Activated CD4-positive, alpha-beta T cell treated with anti-CD3 and anti-CD28 coated beads, Interleukin-2, amount 50 U/mL, for 16 hours (primary cell): ENCODE data around the gene PRR12.
"Not testable (repeated sequence)": the region's sequence is repeated elsewhere in the genome, so short reads cannot be mapped to it uniquely, and the experiment has no call there.

Source experiments
- DNase-seq: peaks from one replicate; pipeline ENCODE4 v3.0.0-alpha.2; 2020

The PRR12 gene

DNA sequence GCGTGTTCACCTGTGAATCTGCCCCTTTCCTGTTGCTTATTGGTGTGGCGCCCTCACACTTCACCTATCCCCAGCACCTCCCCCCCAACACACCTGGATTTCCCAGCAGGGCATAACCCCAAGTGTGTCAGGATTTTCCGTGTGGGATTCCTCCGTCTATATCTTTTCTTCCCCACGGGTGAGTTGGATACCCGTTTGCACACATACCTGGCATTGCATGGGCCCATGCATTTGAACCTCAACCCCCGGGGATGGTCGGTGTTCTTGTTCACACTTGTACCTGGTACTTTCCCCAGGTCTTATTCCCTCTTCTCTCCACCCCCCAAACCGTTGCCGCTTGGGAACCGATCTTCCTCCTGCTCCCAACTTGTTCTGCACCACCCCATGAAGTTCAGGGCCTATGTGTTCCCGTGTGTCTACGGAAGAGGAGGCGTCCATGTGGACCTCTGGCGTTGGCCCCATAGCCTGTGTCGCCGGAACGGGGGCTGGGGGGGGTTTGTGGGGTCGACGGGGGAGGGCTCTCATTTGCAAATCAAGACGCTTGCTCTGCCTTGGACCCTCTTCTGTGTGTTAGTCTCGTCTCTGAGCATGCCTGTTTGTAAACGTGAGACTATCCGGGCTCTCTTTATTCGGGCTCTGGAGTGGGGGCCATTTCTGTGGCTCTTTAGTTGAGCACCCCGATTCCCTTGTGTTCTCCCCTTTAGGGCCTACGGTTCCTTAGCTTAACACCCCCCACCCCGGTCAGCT is 1.7 kb downstream of the PRR12 start:
- DNase-seq: peak; percentile 25

DNA sequence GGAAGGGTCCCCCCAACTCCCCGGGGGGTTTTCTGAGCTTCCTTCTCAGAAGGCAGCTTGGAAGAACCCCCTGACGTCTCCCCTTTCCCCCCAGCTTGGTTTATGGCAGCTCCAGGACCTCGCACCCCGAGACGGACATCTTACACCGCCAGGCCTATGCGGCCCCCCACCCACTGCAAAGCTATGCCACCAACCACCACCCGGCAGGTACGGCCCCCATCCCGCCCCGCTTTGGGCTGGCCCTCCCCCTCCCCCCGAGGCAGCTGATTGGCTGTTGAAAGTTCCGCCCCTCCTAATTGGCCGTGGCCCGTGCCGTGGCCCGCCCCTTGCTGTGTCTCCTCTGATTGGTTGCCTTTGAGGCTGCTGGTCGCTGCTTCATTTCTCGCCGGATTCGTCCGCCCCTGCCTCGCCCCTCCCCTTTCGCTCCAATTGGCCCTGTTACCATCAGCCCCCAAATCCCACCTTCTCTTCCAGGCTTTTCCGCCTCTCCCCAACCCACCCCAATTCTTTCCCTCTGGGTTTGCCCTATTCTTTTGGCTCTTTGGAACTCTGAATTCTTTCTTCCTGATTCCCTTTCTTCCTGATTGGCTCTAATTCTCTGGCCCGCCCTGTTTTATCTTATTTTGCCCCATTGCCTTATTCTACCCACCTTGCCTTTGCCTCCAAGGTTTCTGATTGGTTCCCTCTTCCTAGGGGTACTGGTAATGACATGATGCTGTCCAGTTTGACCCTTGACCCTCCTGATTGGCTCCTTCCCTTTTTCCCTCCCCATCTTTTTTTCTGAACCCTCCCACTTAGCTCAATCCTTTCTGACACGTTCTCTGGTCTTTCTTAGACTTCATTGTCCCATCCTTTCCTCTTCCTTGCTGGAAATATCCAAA is 2.5 kb downstream of the PRR12 start:
- DNase-seq: peak; percentile 96

DNA sequence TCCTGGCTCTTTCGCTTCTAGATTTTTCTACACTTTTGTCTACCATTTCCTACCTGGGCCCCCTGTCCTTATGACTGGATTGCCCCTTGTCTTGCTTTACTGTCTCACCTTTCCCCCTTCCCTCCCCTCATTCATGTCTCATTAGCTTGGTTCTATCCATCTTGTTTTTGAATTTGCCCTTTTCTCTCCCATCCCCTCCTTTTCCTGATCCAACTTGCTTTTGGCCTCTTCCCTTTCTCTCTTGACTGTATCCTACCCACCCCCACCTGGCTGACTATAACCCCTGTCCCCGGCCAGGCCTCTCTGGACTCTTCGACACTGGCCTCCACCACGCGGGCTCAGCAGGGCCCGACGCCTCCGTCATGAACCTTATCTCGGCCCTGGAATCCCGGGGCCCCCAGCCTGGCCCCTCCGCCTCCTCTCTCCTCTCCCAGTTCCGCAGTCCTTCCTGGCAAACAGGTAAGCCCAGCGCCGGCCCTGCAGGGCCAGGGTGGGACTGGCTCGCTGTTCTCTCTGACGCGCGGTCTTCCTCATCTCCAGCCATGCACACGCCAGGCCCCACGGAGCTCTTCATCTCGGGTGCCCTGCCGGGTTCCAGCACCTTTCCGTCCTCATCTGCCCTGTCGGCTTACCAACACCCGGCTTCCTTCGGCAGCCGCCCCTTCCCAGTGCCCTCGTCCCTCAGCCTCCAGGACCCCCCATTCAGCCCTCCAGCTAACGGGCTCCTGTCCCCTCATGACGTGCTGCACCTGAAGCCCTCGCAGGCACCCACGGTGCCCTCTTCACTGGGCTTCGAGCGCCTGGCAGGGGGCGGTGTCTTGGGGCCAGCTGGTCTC is 3.4 kb downstream of the PRR12 start:
- DNase-seq: no peak

DNA sequence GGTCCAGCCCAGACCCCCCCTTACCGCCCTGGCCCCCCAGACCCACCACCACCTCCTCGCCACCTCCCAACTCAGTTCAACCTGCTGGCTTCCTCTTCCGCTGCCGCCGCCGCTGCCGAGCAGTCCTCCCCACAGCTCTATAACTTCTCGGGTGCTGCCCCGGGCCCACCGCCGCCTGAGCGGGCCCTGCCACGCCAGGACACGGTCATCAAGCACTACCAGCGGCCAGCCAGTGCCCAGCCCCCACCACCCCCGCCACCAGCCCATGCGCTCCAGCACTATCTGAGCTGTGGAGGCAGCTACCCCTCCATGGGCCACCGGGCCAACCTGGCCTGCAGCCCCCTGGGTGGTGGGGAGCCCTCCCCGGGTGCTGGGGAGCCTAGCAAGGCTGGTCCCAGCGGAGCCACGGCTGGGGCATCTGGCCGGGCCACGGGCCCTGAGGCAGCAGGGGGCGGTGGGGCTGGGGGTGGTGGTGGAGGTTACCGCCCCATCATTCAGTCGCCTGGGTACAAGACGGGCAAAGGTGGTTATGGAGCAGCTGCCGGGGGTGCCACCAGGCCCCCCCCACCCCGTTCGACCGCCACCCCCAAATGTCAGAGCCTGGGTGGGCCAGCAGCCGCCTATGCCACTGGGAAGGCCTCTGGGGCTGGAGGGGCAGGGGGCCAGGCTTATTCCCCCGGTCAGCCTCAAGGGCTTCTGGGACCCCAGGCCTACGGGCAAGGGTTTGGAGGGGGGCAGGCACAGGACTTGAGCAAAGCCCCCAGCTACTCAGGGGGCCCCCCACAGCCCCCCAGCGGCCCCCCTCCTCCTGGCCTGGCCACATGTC is 4.2 kb downstream of the PRR12 start:
- no peak for DNase-seq

DNA sequence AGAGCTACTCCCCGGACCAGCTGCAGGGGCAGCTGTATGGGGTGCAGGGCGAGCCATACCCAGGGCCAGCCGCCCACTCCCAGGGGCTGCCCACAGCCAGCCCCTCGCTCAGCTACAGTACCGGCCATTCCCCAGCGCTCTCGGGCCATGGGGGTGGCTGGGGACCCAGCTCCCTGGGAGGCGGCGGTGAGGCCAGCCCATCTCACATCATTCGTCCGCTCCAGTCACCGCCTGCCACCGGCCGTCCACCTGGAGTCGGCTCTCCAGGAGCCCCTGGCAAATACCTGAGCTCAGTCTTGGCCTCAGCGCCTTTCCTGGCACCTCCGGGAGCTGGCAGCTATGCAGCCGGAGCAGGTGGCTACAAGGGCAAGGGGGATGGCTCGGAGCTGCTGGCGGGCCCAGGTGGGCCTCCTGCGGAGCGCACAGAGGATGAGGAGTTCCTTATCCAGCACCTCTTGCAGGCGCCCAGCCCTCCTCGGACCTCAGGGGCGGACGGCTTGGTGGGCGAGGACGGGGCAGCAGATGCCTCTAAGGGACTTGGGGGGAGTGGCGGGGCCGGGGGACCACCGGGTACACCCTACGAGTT is 4.9 kb downstream of the PRR12 start:
- no peak for DNase-seq

DNA sequence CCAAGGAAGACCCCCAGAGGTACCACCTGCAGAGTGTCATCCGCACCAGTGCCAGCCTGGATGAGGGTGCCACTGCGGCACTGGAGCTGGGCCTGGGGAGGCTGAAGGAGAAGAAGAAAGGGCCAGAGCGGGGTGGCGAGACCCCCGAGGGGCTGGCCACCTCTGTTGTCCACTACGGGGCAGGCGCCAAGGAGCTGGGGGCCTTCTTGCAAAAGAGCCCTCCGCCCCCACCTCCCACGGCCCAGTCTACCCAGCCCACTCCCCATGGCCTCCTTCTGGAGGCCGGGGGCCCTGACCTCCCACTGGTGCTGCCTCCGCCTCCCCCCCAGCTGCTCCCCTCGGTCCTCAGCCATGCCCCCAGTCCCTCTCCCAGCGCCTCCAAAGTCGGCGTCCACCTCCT is 5.4 kb downstream of the PRR12 start:
- no peak for DNase-seq

DNA sequence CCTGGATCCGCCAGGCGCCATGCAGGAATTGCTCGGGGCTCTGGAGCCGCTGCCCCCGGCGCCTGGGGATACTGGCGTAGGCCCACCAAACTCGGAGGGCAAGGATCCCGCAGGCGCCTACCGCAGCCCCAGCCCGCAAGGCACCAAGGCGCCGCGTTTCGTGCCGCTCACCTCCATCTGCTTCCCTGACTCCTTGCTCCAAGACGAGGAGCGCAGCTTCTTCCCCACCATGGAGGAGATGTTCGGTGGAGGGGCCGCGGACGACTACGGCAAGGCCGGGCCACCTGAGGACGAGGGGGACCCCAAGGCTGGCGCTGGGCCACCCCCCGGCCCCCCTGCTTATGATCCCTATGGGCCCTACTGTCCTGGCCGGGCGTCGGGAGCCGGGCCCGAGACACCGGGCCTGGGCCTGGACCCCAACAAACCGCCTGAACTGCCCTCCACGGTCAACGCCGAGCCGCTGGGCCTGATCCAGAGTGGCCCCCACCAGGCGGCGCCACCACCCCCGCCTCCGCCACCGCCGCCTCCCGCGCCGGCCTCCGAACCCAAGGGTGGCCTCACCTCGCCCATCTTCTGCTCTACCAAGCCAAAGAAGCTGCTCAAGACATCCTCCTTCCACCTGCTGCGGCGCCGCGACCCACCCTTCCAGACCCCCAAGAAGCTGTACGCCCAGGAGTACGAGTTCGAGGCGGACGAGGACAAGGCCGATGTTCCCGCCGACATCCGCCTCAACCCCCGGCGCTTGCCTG is 6.1 kb downstream of the PRR12 start:
- no peak for DNase-seq

DNA sequence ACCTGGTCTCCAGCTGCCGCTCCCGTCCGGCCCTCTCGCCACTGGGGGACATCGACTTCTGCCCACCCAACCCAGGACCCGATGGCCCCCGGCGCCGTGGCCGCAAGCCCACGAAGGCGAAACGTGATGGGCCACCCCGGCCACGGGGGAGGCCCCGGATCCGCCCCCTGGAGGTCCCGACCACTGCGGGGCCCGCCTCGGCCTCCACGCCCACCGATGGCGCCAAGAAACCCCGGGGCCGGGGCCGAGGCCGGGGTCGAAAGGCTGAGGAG is 6.7 kb downstream of the PRR12 start:
- DNase-seq: no peak

DNA sequence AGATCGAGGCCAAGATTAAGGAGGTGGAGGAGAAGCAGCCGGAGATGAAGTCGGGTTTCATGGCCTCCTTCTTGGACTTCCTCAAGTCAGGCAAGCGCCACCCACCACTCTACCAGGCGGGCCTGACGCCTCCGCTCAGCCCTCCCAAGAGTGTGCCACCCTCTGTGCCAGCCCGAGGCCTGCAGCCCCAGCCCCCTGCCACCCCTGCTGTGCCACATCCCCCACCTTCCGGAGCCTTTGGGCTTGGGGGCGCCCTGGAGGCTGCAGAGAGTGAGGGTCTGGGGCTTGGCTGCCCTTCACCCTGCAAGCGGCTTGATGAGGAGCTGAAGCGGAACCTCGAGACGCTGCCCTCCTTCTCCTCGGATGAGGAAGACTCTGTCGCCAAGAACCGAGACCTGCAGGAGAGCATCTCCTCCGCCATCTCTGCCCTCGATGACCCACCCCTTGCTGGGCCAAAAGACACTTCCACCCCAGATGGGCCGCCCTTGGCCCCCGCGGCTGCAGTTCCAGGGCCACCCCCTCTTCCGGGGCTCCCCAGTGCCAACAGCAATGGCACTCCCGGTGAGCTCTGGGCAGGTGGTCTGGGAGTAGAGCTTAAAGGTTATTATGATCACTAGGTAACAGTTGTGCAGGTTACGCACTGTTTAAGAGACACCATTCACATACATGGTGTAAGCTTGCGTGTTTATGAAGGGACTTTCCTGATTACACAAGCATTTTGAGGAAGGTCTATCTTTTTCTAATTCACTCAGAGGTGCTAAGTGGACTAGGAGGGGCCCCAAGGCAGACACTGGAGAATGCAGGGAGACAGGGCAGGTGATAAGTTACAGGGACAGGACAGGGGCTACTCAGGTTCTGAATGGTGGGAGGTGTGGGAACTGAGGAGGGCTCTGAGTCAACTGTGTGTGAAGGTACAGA is 8.7 kb downstream of the PRR12 start:
- DNase-seq: no peak

DNA sequence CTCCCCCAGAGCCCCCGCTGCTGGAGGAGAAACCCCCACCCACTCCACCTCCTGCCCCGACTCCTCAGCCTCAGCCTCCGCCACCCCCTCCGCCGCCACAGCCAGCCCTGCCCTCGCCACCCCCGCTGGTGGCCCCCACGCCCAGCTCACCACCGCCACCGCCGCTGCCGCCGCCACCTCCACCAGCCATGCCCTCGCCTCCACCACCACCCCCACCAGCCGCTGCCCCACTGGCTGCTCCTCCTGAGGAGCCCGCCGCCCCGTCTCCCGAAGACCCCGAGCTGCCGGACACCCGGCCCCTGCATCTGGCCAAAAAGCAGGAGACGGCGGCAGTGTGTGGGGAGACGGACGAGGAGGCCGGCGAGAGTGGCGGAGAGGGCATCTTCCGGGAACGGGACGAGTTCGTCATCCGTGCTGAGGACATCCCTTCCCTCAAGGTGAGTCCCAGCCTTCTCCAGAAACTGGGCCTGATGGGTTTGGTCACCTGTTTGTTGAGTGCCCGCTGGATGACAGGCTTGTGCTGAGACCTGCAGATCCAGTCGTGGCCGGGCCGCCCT is 10.6 kb downstream of the PRR12 start:
- no peak for DNase-seq

DNA sequence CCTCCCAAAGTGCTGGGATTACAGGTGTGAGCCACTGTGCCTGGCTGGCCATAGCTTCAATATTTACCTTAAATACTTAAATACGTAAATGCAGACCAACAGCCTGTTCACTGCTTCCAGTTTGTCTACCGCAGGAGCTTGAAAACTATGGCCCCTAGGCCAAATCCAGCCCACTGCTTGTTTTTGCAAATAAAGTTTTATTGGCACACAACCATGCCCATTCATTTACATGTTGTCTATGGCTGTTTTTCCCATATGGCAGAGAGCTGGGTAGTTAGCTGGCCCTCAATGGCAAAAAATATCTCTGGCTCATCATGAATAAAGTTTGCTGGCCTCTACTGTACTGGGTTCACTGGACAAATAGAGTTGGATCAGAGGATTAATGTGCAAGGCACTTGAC is 11.8 kb downstream of the PRR12 start:
- DNase-seq: no peak

DNA sequence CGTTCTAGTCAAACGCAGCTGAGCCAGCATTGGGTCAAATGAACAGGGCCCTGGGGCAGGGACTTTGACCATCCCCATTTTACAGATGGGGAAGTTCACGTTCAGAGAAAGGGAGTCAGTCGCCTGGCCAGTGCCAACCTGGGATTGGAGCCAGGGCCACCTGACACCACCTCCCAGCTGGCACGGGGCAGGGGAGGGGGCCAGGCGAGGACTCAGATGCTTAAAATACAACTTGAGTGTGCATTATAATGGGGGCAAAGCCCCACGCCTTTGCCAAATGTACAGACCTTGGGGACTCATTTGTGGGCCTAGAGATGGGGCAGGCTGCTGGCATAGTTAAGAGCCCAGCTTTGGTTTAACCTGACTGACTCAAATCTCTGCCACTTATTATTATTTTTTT is 14.6 kb downstream of the PRR12 start:
- DNase-seq: no peak

DNA sequence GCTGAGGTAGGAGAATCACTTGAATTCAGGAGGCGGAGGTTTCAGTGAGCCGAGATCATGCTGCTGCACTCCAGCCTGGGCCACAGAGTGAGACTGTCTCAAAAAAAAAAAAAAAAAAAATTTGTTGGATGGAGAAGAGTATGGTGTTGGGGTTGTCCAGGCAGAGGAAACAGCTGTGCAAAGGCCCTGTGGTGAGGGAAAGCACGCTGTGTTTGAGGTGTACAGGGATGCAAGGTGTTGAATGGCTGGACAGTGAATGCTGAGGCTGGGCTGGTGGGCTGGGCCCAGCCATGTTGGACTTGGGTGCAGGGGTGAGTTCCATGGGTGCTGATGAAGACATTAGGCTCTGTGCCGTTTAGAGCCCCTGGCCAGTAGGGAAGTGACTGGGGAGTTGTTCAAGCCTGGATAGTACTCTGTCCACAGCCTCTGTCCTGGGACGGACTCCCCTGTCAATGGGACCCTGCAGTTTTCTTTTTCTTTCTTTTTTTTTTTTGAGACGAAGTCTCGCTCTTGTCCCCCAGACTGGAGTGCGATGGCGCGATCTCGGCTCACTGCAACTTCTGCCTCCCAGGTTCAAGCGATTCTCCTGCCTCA is 18.6 kb downstream of the PRR12 start:
- no peak for DNase-seq

DNA sequence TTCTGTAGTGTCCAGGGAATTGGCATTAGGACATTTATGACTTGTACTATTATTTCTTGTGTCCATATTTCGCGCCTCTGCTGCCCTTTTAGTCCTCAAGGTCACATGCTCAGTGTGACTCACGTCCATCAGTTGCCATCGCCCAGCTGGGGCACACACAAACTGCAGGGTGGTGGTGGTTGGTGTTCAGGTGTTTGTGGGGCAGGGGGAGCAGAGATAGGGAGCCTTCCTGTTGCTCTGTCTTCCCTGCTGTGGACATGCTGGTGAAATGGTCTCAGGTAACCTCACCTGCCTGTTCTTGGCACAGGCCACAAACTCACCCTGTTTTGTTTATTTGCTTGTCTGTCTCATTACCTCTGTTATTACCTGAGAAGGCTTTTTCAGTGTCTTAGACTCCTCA is 22.4 kb downstream of the PRR12 start:
- no peak for DNase-seq

DNA sequence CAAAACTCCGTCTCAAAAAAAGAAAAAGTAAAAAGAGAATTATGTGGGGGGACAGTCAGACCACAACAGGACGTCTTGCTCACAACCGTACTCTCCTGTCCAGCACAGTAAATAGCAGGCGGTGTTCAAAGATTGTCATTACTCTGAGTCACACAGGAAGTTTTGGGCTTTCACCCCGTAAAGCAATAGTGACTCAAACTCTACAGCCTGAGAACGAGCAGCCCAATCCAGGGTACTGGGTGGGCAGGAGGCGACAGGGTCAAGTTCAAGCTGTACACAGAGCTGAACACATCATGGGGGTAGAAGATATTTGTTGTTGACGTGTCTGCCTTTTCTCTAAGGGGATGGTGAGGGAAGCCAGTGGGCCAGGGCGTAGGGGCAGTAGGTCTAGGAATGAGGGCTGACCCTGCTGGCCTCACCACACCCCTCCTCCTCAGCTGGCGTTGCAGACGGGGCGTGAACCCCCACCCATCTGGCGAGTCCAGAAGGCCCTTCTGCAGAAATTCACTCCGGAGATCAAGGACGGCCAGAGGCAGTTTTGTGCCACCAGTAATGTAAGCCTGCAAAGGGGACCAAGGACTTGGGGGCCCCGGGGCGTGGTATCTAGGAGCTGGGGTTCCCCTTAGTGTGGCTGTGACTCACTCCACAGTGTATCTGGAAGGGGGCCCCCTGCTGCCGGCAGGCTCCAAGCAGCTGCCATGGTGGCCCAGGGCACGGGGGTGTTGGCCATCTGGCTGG is 23.3 kb downstream of the PRR12 start:
- DNase-seq: peak; percentile 63

DNA sequence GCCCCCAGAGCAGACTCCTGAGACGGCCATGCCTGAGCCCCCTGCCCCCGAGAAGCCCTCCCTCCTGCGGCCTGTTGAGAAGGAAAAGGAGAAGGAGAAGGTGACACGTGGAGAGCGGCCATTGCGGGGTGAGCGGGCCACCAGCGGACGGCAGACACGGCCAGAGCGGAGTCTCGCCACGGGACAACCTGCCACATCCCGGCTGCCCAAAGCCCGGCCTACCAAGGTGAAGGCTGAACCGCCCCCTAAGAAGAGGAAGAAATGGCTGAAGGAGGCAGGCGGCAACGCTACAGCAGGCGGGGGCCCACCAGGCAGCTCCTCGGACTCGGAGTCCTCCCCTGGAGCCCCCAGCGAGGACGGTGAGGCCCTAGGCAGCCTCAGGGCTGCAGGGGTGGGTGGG is 24.9 kb downstream of the PRR12 start:
- no peak for DNase-seq

DNA sequence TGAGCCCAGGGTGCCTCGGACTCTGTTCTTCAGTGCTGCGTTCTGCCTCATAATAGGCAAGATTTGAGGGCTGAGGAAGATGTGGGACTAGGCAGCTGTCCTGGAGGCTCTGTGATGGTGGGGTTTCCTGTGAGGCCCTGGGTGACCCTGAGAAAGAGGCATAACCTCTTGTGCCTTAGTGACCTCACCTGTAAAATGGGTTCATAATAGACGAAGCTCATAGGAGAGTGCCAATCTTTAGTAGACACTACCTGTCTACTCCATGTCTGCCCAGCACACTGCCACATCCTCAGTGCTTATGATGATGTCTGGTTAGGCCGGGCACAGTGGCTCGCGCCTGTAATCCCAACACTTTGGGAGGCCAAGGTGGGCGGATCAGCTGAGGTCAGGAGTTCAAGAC is 25.6 kb downstream of the PRR12 start:
- DNase-seq: no peak

DNA sequence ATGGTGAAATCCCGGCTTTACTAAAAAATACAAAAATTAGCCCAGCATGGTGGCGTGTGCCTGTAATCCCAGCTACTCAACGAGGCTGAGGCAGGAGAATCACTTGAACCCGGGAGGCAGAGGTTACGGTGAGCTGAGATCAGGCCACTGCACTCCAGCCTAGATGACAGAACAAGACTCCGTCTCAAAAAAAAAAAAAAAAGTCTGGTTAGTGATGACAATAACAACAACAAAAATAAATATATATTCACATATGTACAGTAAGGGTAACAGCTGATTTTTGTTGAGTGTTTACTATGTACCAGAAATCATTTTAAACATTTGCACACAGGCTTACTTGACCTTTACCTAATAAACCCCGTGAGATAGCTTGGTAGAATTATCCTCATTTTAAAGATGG is 26.0 kb downstream of the PRR12 start:
- no peak for DNase-seq

DNA sequence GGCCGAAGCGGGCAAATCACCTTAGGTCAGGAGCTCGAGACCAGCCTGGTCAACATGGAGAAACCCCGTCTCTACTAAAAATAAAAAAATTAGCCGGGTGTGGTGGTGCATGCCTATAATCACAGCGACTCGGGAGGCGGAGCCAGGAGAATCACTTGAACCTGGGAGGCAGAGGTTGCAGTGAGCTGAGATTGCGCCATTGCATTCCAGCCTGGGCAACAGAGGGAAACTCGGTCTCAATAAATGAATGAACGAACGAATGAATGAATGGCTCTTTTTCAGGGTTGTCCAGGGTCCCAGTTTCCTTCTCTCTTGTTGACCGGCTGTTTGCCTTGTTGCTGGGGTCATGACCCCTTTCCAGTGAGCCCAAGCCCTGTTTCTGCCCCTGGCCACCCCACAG is 26.9 kb downstream of the PRR12 start:
- DNase-seq: not testable (repeated sequence)
